Measurements from ENCODE around the gene ARHGAP33. TPM values are rescaled to one million over a fixed set of nuclear protein-coding genes. Genes with fewer than 3 reads are reported as not detected.

The ARHGAP33 gene
- total and polyA plus RNA-seq, 2 of the 8 experiments (the other 6 are each of a cell fraction or from before 2014, with no cell fraction given), result 6.5 to 25.2 TPM

DNA sequence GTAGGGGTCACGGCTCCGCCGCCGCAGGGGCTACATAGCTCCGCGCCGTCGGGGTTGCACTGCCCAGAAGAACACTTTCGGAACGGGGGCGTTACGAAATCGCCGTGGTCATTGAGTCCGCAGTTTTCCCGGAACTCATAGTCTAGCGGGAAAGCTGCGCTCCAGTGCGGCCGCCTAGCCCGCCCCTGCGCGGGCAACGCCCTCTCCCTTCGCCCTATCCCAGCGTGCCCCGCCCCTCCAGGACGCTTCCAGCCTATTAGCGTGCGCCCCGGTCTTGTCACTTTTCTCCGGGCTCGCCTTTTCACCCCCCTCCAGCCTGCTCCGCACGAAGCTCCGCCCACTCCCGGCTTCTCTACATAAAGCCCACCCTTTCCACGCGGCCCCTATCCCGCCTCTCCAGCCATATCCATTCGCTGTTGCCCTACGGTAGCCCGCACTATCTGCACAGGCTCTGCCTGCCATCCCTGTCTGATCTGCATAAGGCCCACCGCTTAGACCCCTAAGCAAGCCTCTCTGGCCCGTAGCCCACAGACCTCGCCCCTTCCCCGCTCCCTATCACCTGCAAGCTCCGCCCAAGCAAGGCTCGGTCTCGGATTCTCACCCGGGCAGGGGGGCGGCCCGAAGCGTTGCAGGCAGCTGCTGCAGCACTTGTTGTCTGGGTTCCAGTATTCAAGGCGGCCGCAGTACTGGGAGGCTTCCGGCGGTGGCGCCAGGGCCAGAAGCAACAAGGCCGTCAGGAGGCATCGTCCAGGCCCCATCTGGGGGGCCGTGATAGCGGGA, 34.8 kb upstream of the ARHGAP33 start (continued):
- TF ChIP-seq KDM5A (IDR thresholded peaks at IDR 0.05; ENCODE audit: low read length), result no peak
- no peak; a peak in 2 of 3 replicates for TF ChIP-seq POLR2A (IDR thresholded peaks at IDR 0.05; ENCODE audit: control extremely low read depth in 1 of 2, low read depth in 2 of 2, low read length in 2 of 2)
- TF ChIP-seq, protein P1, sequence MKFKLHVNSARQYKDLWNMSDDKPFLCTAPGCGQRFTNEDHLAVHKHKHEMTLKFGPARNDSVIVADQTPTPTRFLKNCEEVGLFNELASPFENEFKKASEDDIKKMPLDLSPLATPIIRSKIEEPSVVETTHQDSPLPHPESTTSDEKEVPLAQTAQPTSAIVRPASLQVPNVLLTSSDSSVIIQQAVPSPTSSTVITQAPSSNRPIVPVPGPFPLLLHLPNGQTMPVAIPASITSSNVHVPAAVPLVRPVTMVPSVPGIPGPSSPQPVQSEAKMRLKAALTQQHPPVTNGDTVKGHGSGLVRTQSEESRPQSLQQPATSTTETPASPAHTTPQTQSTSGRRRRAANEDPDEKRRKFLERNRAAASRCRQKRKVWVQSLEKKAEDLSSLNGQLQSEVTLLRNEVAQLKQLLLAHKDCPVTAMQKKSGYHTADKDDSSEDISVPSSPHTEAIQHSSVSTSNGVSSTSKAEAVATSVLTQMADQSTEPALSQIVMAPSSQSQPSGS (IDR thresholded peaks at IDR 0.05; ENCODE audit: low read length), result no peak
- no peak for TF ChIP-seq BCL11A (IDR thresholded peaks at IDR 0.05; ENCODE audit: low read depth in 2 of 2, low read length in 2 of 2)
- TF ChIP-seq ZNF274 (IDR thresholded peaks at IDR 0.05; ENCODE audit: borderline replicate concordance, extremely low read depth, low read length), result no peak
- TF ChIP-seq TBP (IDR thresholded peaks at IDR 0.05; ENCODE audit: low read depth, low read length), result peak; percentile 87
- no peak for TF ChIP-seq EGR1 (IDR thresholded peaks at IDR 0.05; ENCODE audit: borderline replicate concordance, low read depth, low read length)
- TF ChIP-seq BRCA1 (IDR thresholded peaks at IDR 0.05; ENCODE audit: low read depth, low read length), result no peak
- TF ChIP-seq SP4 (IDR thresholded peaks at IDR 0.05; ENCODE audit: low read length), result peak; percentile 91
- TF ChIP-seq SP1 (IDR thresholded peaks at IDR 0.05; ENCODE audit: low read depth, low read length), result peak; percentile 85
- TF ChIP-seq TAF7 (optimal IDR thresholded peaks at IDR 0.05; ENCODE audit: borderline replicate concordance, low read depth, low read length), result peak; percentile 86
- TF ChIP-seq SRF (IDR thresholded peaks at IDR 0.05; ENCODE audit: low read depth, low read length), result no peak
- TF ChIP-seq HDAC2 (IDR thresholded peaks at IDR 0.05; ENCODE audit: borderline replicate concordance in 1 of 2, low read depth in 2 of 2, low read length in 2 of 2), result no peak
- TF ChIP-seq CBX5 (IDR thresholded peaks at IDR 0.05; ENCODE audit: low read depth, low read length), result no peak
- TF ChIP-seq SIN3A (conservative IDR thresholded peaks at IDR 0.05 in 1 of 2, IDR thresholded peaks at IDR 0.05 in 1 of 2; ENCODE audit: low read depth in 1 of 2, low read length in 2 of 2), result peak in 1 of 2 experiments; percentile 56; a peak in 2 of 4 replicates
- no peak for TF ChIP-seq JUN (IDR thresholded peaks at IDR 0.05; ENCODE audit: low read depth, low read length)
- no peak for TF ChIP-seq FOSL1 (IDR thresholded peaks at IDR 0.05; ENCODE audit: insufficient read depth, low read depth, low read length)
- no peak for TF ChIP-seq BACH1 (IDR thresholded peaks at IDR 0.05; ENCODE audit: low read length)
- no peak for TF ChIP-seq RXRA (IDR thresholded peaks at IDR 0.05; ENCODE audit: insufficient read depth, low read depth, low read length)
- TF ChIP-seq CHD1 (IDR thresholded peaks at IDR 0.05; ENCODE audit: low read depth, low read length), result no peak
- peak; percentile 55; the same call in 1 of the 2 replicates for TF ChIP-seq PHF8 (conservative IDR thresholded peaks at IDR 0.05; ENCODE audit: low read depth, low read length)
- no peak for TF ChIP-seq EZH2 (IDR thresholded peaks at IDR 0.05; ENCODE audit: low read depth, low read length, severe bottlenecking)
- peak; percentile 88 for TF ChIP-seq TAF1 (IDR thresholded peaks at IDR 0.05; ENCODE audit: low read depth, low read length)
